Measurements from ENCODE around the gene TTC9.

TTC9 gene

GRCh38 chr14:70646705-70647104, 5.0 kb downstream of the TTC9 start:
- no peak for DNase-seq

DNA sequence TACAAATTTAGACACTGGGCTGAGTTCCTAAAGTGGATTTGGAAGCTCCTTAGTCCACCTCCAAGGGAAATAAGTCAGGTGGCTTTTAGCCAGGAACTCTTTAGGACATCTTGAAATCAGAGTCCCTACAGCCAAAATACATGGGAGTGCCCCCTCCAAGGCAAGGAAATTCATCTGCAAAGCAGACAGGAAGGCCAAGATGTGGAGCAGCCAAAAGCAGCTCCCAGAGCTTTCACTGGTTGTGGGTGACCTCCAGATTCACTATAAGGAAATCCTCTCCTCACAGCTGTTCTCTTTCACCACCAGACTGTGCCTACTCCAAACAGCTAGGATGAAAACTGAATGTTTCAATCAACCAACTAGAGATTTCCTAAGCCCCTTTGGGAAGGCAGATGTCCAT, 6.6 kb downstream of the TTC9 start:
- no peak for DNase-seq

- no peak for DNase-seq
Observed at GRCh38 chr14:70649803-70650202, 8.1 kb downstream of the TTC9 start.

- DNase-seq = no peak
Observed at GRCh38 chr14:70651522-70651921, 9.8 kb downstream of the TTC9 start.

DNA sequence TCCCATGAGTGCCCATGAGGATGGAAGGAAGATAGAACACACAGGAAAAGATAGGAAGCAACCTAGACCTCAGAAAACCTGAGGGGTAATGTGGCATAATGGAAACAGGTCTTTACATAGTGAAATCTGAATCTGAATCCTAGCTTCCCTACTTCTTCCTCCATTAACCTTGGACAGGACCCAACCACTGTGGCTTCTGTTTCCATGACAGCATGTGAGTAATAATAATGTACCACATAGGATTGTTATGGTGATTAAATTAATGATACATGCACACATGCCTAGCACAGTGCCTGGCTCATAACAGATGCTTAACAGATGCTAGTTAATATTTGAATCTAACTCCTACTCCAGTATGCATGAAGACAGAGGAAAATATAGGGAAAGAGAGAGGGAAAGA, 11.2 kb downstream of the TTC9 start:
- no peak for DNase-seq

DNA sequence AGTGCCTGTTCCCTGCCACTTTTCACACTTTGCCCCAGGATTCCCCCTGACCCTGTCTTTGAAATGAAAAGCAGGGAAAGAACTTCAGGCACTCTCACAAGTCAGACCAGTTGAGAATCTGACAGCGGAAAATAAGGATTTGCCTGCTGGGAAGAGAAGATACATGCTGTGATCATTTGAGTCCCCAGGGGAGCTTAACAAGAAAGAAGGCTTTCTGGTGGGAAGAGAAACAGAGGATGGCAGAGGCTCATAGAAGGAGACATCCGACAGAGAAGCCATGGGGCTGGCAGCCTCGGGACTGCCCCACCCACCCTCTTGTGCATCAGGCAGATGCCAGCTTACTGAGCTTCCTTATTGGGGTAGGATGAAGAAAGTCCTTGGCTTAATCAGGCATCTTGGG, 11.9 kb downstream of the TTC9 start:
- no peak for DNase-seq

- DNase-seq = no peak
Observed at GRCh38 chr14:70654632-70655031, 12.9 kb downstream of the TTC9 start.

- no peak for DNase-seq
Observed at GRCh38 chr14:70655110-70655826, 13.6 kb downstream of the TTC9 start.

GRCh38 chr14:70658899-70659298, 17.2 kb downstream of the TTC9 start:
- no peak for DNase-seq

DNA sequence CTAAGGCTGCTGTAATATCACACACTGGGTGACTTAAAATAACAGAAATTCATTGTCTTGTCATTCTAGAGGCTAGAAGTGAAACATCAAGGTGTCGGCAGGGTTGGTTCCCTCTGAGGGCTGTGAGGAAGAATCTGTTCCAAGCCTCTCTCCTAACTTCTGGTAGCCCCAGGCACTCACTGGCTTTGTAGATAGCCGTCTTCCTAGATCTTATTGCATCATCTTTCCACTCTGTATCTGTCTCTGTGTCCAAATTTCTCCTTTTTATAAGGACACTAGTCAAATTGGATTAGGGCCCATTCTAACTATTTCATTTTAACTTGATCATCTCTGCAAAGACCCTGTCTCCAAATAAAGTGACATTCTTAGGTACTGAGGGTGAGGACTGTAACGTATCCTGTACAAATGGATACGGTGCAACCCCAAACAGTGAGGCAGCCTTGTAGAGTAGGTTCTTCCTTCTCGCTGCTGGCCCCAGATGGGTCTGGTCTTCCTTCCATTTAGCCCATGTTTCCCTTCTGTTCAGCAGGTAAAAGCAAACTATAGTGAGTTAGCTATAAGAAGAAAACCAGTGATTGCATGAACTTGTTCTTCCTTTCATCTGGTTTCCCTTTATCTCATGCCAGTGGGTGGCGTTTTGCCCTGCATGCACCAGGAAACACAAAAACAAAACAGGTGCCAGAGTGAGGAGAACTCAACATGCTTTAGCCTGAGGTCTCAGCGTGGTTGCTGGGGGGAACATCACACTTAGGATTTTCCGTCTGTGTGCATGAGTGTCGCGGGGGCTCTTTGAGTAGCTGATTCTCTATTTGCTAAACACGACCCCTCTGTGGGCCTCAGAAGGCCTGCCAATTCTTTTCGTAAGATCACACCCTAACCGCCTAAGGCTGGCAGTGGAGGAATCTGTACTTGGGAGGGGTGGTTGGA, 19.5 kb downstream of the TTC9 start:
- no peak for DNase-seq

DNA sequence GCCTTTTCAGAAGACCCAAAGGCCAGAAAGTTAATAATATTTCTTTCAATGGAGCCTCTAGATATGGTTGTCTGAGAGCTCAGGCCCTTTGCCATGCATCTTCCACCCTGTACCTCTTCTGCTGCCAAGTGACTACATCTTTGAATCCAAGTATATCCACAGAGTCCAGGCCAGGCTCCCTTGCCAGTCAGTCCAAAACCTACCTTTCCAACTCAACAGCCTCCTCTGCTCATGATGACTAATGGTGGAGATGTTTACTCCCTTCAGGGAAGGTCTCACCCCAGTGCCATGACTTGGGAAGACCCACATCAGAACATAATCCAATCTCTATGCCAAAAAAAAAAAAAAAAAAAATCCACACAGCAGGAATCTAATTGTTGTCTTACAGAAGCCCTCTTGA, 20.4 kb downstream of the TTC9 start:
- DNase-seq = no peak

GRCh38 chr14:70662816-70663215, 21.1 kb downstream of the TTC9 start:
- no peak for DNase-seq

DNA sequence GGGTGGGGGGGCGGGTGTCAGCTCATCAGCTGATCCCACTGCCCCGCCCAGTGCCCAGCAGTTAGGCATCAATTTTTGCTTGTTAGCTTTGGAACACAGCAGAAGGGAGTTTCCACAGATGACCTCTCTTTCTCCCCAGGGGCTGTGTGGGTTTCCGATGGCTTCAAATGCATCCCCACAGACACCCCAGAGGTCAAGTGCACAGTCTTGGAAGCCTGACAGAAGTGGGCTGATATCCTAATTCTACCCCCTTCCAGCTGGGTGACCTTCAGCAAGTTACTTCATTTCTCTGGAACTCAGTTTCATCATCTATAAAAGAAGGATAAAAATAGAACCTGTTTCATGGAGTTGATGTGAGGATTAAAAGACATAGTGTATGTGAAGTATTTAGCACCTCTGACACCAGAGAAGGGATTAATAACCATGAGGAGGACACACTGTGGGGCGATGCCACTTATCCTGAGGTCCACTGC, 22.0 kb downstream of the TTC9 start:
- no peak for DNase-seq

DNA sequence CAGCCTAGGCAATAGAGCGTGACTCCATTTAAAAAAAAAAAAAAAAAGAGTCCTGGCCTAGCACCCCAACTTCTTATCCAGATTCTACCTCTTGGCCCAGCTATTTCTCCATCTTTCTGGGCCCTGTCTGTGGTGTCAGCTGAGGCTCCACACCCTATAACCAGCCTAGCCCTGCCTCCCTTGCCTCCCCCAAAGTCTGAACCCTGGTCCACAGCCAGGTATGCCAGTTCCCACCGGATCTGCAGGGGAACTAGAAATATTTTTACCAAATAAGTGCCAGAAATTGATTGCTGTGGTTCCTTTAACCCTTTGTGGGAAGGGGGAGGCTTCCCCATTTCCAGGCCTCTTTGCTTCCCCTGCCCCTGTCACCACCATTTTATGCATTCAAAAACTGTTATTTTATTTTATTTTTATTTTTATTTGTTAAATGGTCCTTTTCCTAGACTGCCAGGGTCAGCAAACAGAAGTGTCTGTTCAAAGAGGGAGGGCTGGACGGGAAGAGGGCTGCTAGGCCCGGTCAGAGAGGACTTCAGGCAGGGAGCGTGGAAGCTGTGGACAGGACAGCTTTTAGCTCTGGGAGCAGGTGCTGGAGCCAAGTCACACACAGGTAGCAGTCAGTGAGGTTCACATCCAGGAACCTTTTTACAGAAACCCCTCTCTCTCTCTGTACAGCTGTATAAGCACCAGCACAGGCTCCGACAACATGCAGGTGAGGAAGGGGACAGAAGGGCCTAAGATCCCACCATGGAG, 23.2 kb downstream of the TTC9 start:
- no peak for DNase-seq

DNA sequence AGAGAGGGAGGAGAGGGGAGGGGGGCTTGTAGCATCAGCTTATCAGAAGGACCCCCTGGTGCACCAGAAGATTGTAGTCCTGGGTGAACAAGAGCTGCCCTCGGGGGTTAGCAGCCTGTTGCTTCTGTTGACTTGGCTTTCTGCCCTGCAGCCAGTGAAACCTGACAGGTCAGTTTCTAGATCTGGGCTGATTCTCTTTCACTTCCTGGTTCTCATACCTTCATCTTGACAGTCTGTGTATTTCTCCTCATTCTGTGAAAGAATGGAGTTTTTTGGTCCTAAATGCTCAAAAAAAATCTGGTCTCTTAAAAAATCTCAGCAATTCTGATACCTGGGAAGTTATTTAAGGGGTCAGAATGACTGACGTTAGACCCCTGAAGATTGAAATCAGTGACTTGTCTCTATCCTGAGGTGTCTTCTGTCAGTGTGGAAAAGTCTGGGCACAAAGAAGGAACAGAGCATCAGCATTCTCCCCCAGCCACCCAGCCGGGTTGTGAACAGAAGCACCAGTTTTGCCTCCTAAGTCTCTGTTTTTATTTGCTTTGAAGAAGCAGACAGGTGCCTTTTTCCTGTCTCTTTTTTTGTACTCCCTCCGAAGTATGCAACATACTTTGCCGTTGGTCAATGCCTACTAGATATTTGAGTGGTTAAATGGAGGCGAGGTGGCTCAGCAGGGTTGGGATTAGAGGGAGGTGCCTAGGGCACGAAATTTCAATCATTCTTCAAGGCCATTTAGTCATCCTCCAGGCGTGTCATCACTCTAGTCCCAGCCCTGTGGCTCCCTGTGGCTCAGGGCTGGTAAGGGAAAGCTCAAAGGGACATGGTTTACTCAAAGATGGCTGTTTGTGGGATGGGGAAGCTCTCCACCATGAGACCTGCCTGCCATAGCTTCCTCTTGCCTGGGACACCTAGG, 24.0 kb downstream of the TTC9 start:
- no peak for DNase-seq

GRCh38 chr14:70666361-70666686, 24.6 kb downstream of the TTC9 start:
- DNase-seq = no peak

GRCh38 chr14:70670992-70671651, 29.4 kb downstream of the TTC9 start:
- DNase-seq = no peak

- no peak for DNase-seq
Observed at GRCh38 chr14:70671652-70672644, 30.2 kb downstream of the TTC9 start.

DNA sequence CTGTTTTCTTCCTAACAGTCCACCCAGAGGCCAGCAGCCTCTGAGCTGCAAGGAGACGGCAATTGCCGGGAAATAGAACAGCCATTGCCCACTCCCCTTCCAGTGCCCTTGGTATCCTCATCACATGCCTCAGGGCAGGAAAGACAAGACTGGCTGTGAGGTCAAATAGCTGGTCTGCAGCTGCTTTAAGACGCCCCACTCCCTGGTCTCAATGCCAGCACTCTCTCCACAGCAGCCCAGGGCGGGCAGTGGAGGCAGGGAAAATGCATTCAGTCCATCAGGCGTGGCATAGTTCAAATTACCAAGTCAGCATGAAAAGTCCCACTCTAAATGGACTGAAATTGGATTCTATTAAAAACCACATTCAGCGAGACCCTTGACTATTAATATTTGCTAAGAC, 35.6 kb downstream of the TTC9 start:
- DNase-seq = no peak

- no peak for DNase-seq
Observed at GRCh38 chr14:70680748-70681147, 39.0 kb downstream of the TTC9 start.

- no peak for DNase-seq
Observed at GRCh38 chr14:70683983-70684382, 42.3 kb downstream of the TTC9 start.

Measured in NCI-H2171 (cell line).